ENCODE results near the gene TGFB2.

DNA sequence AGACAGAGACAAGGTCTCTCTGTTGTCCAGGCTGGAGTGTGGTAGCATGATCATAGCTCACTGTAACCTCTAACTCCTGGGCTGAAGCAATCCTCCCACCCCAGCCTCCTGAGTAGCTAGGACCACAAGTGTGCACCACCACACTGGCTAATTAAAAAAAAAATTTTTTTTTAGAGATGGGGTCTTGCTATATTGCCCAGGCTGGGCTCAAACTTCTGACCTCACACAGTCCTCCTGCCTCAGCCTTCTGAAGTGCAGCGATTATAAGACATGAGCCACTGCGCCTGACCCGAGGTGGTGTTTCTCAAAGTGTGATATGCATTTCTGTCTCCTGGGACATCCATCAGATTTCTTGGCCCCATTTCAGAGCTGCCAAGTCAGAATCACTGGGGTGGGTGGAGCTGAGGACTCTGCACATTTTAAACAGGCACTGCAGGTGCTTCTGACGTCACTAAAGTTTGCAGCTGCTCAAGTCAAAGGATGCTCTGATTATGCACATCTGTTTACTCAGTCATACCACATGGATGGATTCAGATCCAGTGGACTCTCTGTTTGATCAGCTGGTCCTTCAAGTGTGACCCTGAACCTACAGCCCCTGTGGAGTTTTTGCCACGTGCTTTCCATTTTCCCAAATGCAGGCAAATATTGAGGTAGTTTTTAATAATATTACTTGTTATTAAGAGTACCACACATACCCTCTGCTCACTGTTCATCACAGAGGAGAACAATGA lies 21.4 kb downstream of the TGFB2 start:
- no peak for TF ChIP-seq POLR2AphosphoS5 (IDR thresholded peaks at IDR 0.05)
- no peak for TF ChIP-seq CTCF (IDR thresholded peaks at IDR 0.05 in 8 of 11, conservative IDR thresholded peaks at IDR 0.05 in 3 of 11)
